ENCODE measurements around the gene BTN1A1.
A peak's percentile ranks its signal among the peaks of the same experiment; 100 is the strongest.
"Not testable (repeated sequence)": the region's sequence is repeated elsewhere in the genome, so short reads cannot be mapped to it uniquely, and the experiment has no call there.

The BTN1A1 gene

GRCh38 chr6:26476896-26477295, 23.2 kb upstream of the BTN1A1 start:
- DNase-seq (ENCODE audit: low spot score): no peak

- DNase-seq (ENCODE audit: low spot score): no peak
Measured at GRCh38 chr6:26477426-26477825, 22.7 kb upstream of the BTN1A1 start.

- no peak for DNase-seq (ENCODE audit: low spot score)
Measured at GRCh38 chr6:26478100-26478984, 21.8 kb upstream of the BTN1A1 start.

- DNase-seq (ENCODE audit: low spot score): no peak
Measured at GRCh38 chr6:26478985-26479278, 21.2 kb upstream of the BTN1A1 start.

GRCh38 chr6:26482338-26482737, 17.8 kb upstream of the BTN1A1 start:
- DNase-seq (ENCODE audit: low spot score): no peak

GRCh38 chr6:26483727-26484126, 16.4 kb upstream of the BTN1A1 start:
- DNase-seq (ENCODE audit: low spot score): no peak

- DNase-seq (ENCODE audit: low spot score): no peak
Measured at GRCh38 chr6:26484161-26484560, 15.9 kb upstream of the BTN1A1 start.

- no peak for DNase-seq (ENCODE audit: low spot score)
Measured at GRCh38 chr6:26485112-26485780, 14.9 kb upstream of the BTN1A1 start.

- no peak for DNase-seq (ENCODE audit: low spot score)
Measured at GRCh38 chr6:26486358-26486757, 13.7 kb upstream of the BTN1A1 start.

GRCh38 chr6:26487466-26487865, 12.6 kb upstream of the BTN1A1 start:
- no peak for DNase-seq (ENCODE audit: low spot score)

GRCh38 chr6:26489996-26490964, 9.8 kb upstream of the BTN1A1 start:
- no peak for DNase-seq (ENCODE audit: low spot score)

- no peak for DNase-seq (ENCODE audit: low spot score)
Measured at GRCh38 chr6:26491604-26492003, 8.5 kb upstream of the BTN1A1 start.

- peak; percentile 39 for DNase-seq (ENCODE audit: low spot score)
Measured at GRCh38 chr6:26493258-26493657, 6.8 kb upstream of the BTN1A1 start.

GRCh38 chr6:26494117-26494516, 6.0 kb upstream of the BTN1A1 start:
- DNase-seq (ENCODE audit: low spot score): no peak

GRCh38 chr6:26495281-26495680, 4.8 kb upstream of the BTN1A1 start:
- no peak for DNase-seq (ENCODE audit: low spot score)

- no peak for DNase-seq (ENCODE audit: low spot score)
Measured at GRCh38 chr6:26497610-26498009, 2.5 kb upstream of the BTN1A1 start.

GRCh38 chr6:26501482-26501986, 1.4 kb downstream of the BTN1A1 start:
- no peak for DNase-seq (ENCODE audit: low spot score)

- DNase-seq (ENCODE audit: low spot score): peak; percentile 77
Measured at GRCh38 chr6:26502165-26502564, 2.1 kb downstream of the BTN1A1 start.

- DNase-seq (ENCODE audit: low spot score): no peak
Measured at GRCh38 chr6:26502626-26503025, 2.5 kb downstream of the BTN1A1 start.

- DNase-seq (ENCODE audit: low spot score): no peak
Measured at GRCh38 chr6:26507658-26508057, 7.6 kb downstream of the BTN1A1 start.

- DNase-seq (ENCODE audit: low spot score): not testable (repeated sequence)
Measured at GRCh38 chr6:26511033-26511432, 10.9 kb downstream of the BTN1A1 start.

GRCh38 chr6:26514984-26515383, 14.9 kb downstream of the BTN1A1 start:
- no peak for DNase-seq (ENCODE audit: low spot score)

Measured in NAMALWA (cell line).